ENCODE measurements around the gene PIEZO2. TPM values are rescaled to one million over a fixed set of nuclear protein-coding genes. Genes with fewer than 3 reads are reported as not detected.

Gene PIEZO2
- total and polyA plus RNA-seq, 2 donors (not counting 1 experiment from before 2014, with no cell fraction given): not detected

DNA sequence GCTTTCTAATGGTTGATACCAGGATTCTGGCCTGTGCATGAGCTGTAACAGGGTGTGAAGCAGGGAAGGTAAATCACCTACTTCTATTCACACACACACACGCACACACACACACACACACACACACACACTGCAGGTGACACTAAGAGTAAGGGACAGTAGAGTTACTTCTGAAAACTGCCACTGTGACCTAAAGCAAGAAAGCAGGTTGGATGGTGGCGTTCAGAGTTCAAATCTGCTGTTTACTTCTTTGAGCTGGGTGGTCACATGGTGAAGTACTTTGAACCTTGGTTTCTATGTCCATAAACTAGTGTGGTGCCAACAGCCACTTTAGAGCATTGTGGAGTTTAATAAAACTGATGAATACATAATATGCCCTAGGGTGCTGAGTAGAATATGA lies 248.0 kb downstream of the PIEZO2 start:
- DNase-seq (no peak), ATAC-seq (ENCODE audit: low read depth) (no peak)
- WGBS (ENCODE audit: insufficient coverage): 78% methylated on average over 1 of the region's 2 CpGs
- Mint-ChIP-seq H3K27ac (no peak overlapping the region), H3K4me3 (no peak overlapping the region), H3K4me1 (no peaks in the 10 kb centered on the region), H3K27me3 (peaks cover 3% of the 10 kb centered on the region), H3K9me3 (ENCODE audit: insufficient read depth) (no peaks in the 10 kb centered on the region)
- no peak overlapping the region for H2AFZ ChIP-seq (ENCODE audit: insufficient read depth, low read depth, low read length, poor library complexity, severe bottlenecking)
- H3K9ac ChIP-seq (ENCODE audit: low read length): no peak overlapping the region
- peaks cover 0 to 9% (median 0%) of the 10 kb centered on the region in 4 experiments for H3K27me3 ChIP-seq (replicated peaks in 1 of 4; ENCODE audit: control extremely low read depth in 1 of 4, control insufficient read depth in 3 of 4, insufficient read depth in 4 of 4, low read length in 3 of 4)
- intact Hi-C loops (cut with micrococcal nuclease): no loop called here
- no peaks in the 10 kb centered on the region for H4K20me1 ChIP-seq (ENCODE audit: control insufficient read depth, insufficient read depth, low read length, poor library complexity, severe bottlenecking)
- H3K4me3 ChIP-seq (ENCODE audit: control extremely low read depth in 1 of 5, extremely low read depth in 1 of 5, insufficient read depth in 1 of 5, low read depth in 2 of 5, low read length in 4 of 5): no peak overlapping the region
- H3K4me1 ChIP-seq (ENCODE audit: control insufficient read depth in 2 of 2, insufficient read depth in 2 of 2, low read length in 2 of 2): peaks cover 0 to 4% of the 10 kb centered on the region in 2 donors
- no peaks in the 10 kb centered on the region for H3K9me3 ChIP-seq (ENCODE audit: control extremely low read depth in 1 of 3, control insufficient read depth in 2 of 3, insufficient read depth in 1 of 3, low read length in 2 of 3)
- CTCF ChIA-PET: no interaction called here
- H3K27ac ChIP-seq (ENCODE audit: low read length in 2 of 2): no peak overlapping the region
- TF ChIP-seq EZH2 (IDR thresholded peaks at IDR 0.05; ENCODE audit: borderline replicate concordance, insufficient read depth, low read depth, low read length, poor library complexity, severe bottlenecking): no peak
- TF ChIP-seq, protein P1, sequence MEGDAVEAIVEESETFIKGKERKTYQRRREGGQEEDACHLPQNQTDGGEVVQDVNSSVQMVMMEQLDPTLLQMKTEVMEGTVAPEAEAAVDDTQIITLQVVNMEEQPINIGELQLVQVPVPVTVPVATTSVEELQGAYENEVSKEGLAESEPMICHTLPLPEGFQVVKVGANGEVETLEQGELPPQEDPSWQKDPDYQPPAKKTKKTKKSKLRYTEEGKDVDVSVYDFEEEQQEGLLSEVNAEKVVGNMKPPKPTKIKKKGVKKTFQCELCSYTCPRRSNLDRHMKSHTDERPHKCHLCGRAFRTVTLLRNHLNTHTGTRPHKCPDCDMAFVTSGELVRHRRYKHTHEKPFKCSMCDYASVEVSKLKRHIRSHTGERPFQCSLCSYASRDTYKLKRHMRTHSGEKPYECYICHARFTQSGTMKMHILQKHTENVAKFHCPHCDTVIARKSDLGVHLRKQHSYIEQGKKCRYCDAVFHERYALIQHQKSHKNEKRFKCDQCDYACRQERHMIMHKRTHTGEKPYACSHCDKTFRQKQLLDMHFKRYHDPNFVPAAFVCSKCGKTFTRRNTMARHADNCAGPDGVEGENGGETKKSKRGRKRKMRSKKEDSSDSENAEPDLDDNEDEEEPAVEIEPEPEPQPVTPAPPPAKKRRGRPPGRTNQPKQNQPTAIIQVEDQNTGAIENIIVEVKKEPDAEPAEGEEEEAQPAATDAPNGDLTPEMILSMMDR (IDR thresholded peaks at IDR 0.05): no peak
- no peaks in the 10 kb centered on the region for H3K36me3 ChIP-seq (replicated peaks in 1 of 2; ENCODE audit: control extremely low read depth in 1 of 2, control insufficient read depth in 1 of 2, extremely low read depth in 1 of 2, insufficient read depth in 2 of 2, low read length in 1 of 2)
- H3K4me2 ChIP-seq (replicated peaks; ENCODE audit: low read depth, low read length, poor library complexity, severe bottlenecking): no peak overlapping the region
- POLR2A ChIA-PET: no interaction called here
- H3K79me2 ChIP-seq (ENCODE audit: control insufficient read depth, insufficient read depth, low read length): no peaks in the 10 kb centered on the region

DNA sequence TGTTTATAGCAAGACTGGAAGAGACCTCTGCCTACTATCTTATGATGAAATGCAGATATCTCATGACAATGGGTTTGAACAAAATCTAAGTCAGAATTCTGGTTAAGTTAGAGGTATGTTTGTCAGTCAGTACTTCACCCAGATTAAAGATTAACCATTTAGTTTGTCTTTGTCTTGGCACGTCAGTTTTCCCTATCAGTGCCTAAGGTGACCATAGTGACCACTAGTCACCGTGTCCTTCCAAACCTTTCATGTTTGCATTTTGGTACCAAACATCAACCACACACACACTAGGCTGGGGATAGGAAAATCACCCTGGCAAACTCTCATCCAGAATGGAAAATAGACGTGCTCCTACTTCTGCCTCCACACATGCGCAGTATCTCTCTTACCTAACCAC lies 248.9 kb downstream of the PIEZO2 start:
- no peak overlapping the region for H3K27ac Mint-ChIP-seq
- peaks cover 0 to 4% of the 10 kb centered on the region in 2 donors for H3K4me1 ChIP-seq (ENCODE audit: control insufficient read depth in 2 of 2, insufficient read depth in 2 of 2, low read length in 2 of 2)
- POLR2A ChIA-PET: no interaction called here
- no peak overlapping the region for H3K4me3 Mint-ChIP-seq
- no peaks in the 10 kb centered on the region for H3K36me3 ChIP-seq (replicated peaks in 1 of 2; ENCODE audit: control extremely low read depth in 1 of 2, control insufficient read depth in 1 of 2, extremely low read depth in 1 of 2, insufficient read depth in 2 of 2, low read length in 1 of 2)
- ATAC-seq (ENCODE audit: low read depth) (no peak), DNase-seq (no peak)
- no peak overlapping the region for H3K4me3 ChIP-seq (ENCODE audit: control extremely low read depth in 1 of 5, extremely low read depth in 1 of 5, insufficient read depth in 1 of 5, low read depth in 2 of 5, low read length in 4 of 5)
- H3K27ac ChIP-seq (ENCODE audit: low read length in 2 of 2): no peak overlapping the region
- CTCF ChIA-PET: no interaction called here
- H3K4me2 ChIP-seq (replicated peaks; ENCODE audit: low read depth, low read length, poor library complexity, severe bottlenecking): no peak overlapping the region
- 85% methylated on average over 4 of the region's 4 CpGs for WGBS (ENCODE audit: insufficient coverage)
- no peak overlapping the region for H2AFZ ChIP-seq (ENCODE audit: insufficient read depth, low read depth, low read length, poor library complexity, severe bottlenecking)
- H4K20me1 ChIP-seq (ENCODE audit: control insufficient read depth, insufficient read depth, low read length, poor library complexity, severe bottlenecking): no peaks in the 10 kb centered on the region
- TF ChIP-seq, protein P1 (IDR thresholded peaks at IDR 0.05): no peak
- TF ChIP-seq EZH2 (IDR thresholded peaks at IDR 0.05; ENCODE audit: borderline replicate concordance, insufficient read depth, low read depth, low read length, poor library complexity, severe bottlenecking): no peak
- intact Hi-C loops (cut with micrococcal nuclease): no loop called here
- peaks cover 0 to 9% (median 0%) of the 10 kb centered on the region in 4 experiments for H3K27me3 ChIP-seq (replicated peaks in 1 of 4; ENCODE audit: control extremely low read depth in 1 of 4, control insufficient read depth in 3 of 4, insufficient read depth in 4 of 4, low read length in 3 of 4)
- no peaks in the 10 kb centered on the region for H3K9me3 ChIP-seq (ENCODE audit: control extremely low read depth in 1 of 3, control insufficient read depth in 2 of 3, insufficient read depth in 1 of 3, low read length in 2 of 3)
- H3K4me1 Mint-ChIP-seq: no peaks in the 10 kb centered on the region
- no peaks in the 10 kb centered on the region for H3K9me3 Mint-ChIP-seq (ENCODE audit: insufficient read depth)
- H3K79me2 ChIP-seq (ENCODE audit: control insufficient read depth, insufficient read depth, low read length): no peaks in the 10 kb centered on the region
- no peak overlapping the region for H3K9ac ChIP-seq (ENCODE audit: low read length)
- H3K27me3 Mint-ChIP-seq: peaks cover 3% of the 10 kb centered on the region

All from B cell (primary cell).